ENCODE data around the gene CREB3. TPM values are rescaled to one million over a fixed set of nuclear protein-coding genes. Genes with fewer than 3 reads are reported as not detected.

CREB3 gene
- total and polyA plus RNA-seq, 2 experiments from 2014 or later = 20.3 to 32.4 TPM

- no peaks in the 10 kb centered on the region for H3K27me3 ChIP-seq (ENCODE audit: insufficient read depth)
- Mint-ChIP-seq H3K27me3 (ENCODE audit: insufficient read depth, low read depth, poor library complexity) (peaks cover 2% of the 10 kb centered on the region), H3K9me3 (no peaks in the 10 kb centered on the region; the same call in 2 of the 3 replicates), H3K4me1 (peaks cover 7% of the 10 kb centered on the region; the same call in 2 of the 3 replicates), H3K27ac (no peak overlapping the region; the same call in 1 of the 2 replicates), H3K4me3 (peak overlapping the region; percentile 23; the same call in 2 of the 3 replicates), H3K36me3 (ENCODE audit: low read depth) (peaks cover 36% of the 10 kb centered on the region)
- no peak overlapping the region for H2AFZ ChIP-seq
- peaks cover 41% of the 10 kb centered on the region for H3K4me1 ChIP-seq (ENCODE audit: insufficient read depth)
- peak overlapping the region; percentile 81 for H3K27ac ChIP-seq (ENCODE audit: low read depth)
- peaks cover 10% of the 10 kb centered on the region for H3K36me3 ChIP-seq (ENCODE audit: insufficient read depth)
- H3K79me2 ChIP-seq (replicated peaks; ENCODE audit: insufficient read depth) = peaks cover 43% of the 10 kb centered on the region
- TF ChIP-seq STAT1 (IDR thresholded peaks at IDR 0.05; ENCODE audit: unreplicated experiment) = no peak
- TF ChIP-seq CTCF (conservative IDR thresholded peaks at IDR 0.05; ENCODE audit: low read depth in 2 of 2) = peak in 1 of 2 experiments; percentile 29; a peak in 1 of 4 replicates
- TF ChIP-seq NANOG (IDR thresholded peaks at IDR 0.05; ENCODE audit: borderline replicate concordance) = no peak
- no peaks in the 10 kb centered on the region for H3F3A ChIP-seq (replicated peaks; ENCODE audit: low read depth)
- ATAC-seq (peak; percentile 6; the same call in 2 of the 3 replicates), DNase-seq (ENCODE audit: low spot score) (peak; percentile 29)
- H3K9me2 ChIP-seq (ENCODE audit: insufficient read depth) = no peaks in the 10 kb centered on the region
- H4K20me1 ChIP-seq (replicated peaks; ENCODE audit: insufficient read depth) = peaks cover 4% of the 10 kb centered on the region; the same call in 1 of the 2 replicates
- 0 out of 2 replicates have a peak overlapping the region, but pooled peaks have one; percentile 26 for H3K4me3 ChIP-seq
- H3K4me2 ChIP-seq = peak overlapping the region; percentile 53
Observed at GRCh38 chr9:35726931-35727330, 5.5 kb upstream of the CREB3 start.

- peaks cover 2% of the 10 kb centered on the region for H3K27me3 Mint-ChIP-seq (ENCODE audit: insufficient read depth, low read depth, poor library complexity)
- no peak overlapping the region for H3K4me3 Mint-ChIP-seq
- H4K20me1 ChIP-seq (replicated peaks; ENCODE audit: insufficient read depth) = peaks cover 4% of the 10 kb centered on the region; the same call in 1 of the 2 replicates
- H3K9me2 ChIP-seq (ENCODE audit: insufficient read depth) = no peaks in the 10 kb centered on the region
- peaks cover 1% of the 10 kb centered on the region; the same call in 1 of the 2 replicates for H3F3A ChIP-seq (replicated peaks; ENCODE audit: low read depth)
- H3K4me3 ChIP-seq = peak overlapping the region; percentile 26
- H3K36me3 ChIP-seq (ENCODE audit: insufficient read depth) = peaks cover 10% of the 10 kb centered on the region
- no peaks in the 10 kb centered on the region for H3K27me3 ChIP-seq (ENCODE audit: insufficient read depth)
- peaks cover 43% of the 10 kb centered on the region for H3K79me2 ChIP-seq (replicated peaks; ENCODE audit: insufficient read depth)
- ATAC-seq (no peak), DNase-seq (ENCODE audit: low spot score) (no peak)
- H3K27ac ChIP-seq (ENCODE audit: low read depth) = peak overlapping the region; percentile 81; the same call in 1 of the 2 replicates
- H3K4me1 ChIP-seq (ENCODE audit: insufficient read depth) = peaks cover 41% of the 10 kb centered on the region
- no peak overlapping the region for H3K27ac Mint-ChIP-seq
- H3K36me3 Mint-ChIP-seq (ENCODE audit: low read depth) = peaks cover 30% of the 10 kb centered on the region
- H3K4me1 Mint-ChIP-seq = peaks cover 7% of the 10 kb centered on the region; the same call in 2 of the 3 replicates
- no peaks in the 10 kb centered on the region; the same call in 2 of the 3 replicates for H3K9me3 Mint-ChIP-seq
- H3K4me2 ChIP-seq = peak overlapping the region; percentile 53
- no peak overlapping the region for H2AFZ ChIP-seq
- no peak for TF ChIP-seq ETS1 (IDR thresholded peaks at IDR 0.05)
- TF ChIP-seq CREB1 (CRISPR knock-in tag; IDR thresholded peaks at IDR 0.05; ENCODE audit: low read depth) = no peak
- TF ChIP-seq, protein P1, sequence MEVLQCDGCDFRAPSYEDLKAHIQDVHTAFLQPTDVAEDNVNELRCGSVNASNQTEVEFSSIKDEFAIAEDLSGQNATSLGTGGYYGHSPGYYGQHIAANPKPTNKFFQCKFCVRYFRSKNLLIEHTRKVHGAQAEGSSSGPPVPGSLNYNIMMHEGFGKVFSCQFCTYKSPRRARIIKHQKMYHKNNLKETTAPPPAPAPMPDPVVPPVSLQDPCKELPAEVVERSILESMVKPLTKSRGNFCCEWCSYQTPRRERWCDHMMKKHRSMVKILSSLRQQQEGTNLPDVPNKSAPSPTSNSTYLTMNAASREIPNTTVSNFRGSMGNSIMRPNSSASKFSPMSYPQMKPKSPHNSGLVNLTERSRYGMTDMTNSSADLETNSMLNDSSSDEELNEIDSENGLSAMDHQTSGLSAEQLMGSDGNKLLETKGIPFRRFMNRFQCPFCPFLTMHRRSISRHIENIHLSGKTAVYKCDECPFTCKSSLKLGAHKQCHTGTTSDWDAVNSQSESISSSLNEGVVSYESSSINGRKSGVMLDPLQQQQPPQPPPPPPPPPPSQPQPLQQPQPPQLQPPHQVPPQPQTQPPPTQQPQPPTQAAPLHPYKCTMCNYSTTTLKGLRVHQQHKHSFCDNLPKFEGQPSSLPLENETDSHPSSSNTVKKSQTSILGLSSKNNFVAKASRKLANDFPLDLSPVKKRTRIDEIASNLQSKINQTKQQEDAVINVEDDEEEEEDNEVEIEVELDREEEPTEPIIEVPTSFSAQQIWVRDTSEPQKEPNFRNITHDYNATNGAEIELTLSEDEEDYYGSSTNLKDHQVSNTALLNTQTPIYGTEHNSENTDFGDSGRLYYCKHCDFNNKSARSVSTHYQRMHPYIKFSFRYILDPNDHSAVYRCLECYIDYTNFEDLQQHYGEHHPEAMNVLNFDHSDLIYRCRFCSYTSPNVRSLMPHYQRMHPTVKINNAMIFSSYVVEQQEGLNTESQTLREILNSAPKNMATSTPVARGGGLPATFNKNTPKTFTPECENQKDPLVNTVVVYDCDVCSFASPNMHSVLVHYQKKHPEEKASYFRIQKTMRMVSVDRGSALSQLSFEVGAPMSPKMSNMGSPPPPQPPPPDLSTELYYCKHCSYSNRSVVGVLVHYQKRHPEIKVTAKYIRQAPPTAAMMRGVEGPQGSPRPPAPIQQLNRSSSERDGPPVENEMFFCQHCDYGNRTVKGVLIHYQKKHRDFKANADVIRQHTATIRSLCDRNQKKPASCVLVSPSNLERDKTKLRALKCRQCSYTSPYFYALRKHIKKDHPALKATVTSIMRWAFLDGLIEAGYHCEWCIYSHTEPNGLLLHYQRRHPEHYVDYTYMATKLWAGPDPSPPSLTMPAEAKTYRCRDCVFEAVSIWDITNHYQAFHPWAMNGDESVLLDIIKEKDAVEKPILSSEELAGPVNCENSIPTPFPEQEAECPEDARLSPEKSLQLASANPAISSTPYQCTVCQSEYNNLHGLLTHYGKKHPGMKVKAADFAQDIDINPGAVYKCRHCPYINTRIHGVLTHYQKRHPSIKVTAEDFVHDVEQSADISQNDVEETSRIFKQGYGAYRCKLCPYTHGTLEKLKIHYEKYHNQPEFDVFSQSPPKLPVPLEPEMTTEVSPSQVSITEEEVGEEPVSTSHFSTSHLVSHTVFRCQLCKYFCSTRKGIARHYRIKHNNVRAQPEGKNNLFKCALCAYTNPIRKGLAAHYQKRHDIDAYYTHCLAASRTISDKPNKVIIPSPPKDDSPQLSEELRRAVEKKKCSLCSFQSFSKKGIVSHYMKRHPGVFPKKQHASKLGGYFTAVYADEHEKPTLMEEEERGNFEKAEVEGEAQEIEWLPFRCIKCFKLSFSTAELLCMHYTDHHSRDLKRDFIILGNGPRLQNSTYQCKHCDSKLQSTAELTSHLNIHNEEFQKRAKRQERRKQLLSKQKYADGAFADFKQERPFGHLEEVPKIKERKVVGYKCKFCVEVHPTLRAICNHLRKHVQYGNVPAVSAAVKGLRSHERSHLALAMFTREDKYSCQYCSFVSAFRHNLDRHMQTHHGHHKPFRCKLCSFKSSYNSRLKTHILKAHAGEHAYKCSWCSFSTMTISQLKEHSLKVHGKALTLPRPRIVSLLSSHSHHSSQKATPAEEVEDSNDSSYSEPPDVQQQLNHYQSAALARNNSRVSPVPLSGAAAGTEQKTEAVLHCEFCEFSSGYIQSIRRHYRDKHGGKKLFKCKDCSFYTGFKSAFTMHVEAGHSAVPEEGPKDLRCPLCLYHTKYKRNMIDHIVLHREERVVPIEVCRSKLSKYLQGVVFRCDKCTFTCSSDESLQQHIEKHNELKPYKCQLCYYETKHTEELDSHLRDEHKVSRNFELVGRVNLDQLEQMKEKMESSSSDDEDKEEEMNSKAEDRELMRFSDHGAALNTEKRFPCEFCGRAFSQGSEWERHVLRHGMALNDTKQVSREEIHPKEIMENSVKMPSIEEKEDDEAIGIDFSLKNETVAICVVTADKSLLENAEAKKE (CRISPR knock-in tag; IDR thresholded peaks at IDR 0.05) = no peak; the same call in 1 of the 2 replicates
- no peak for TF ChIP-seq EZH2 (IDR thresholded peaks at IDR 0.05; ENCODE audit: low read depth, unreplicated experiment)
- TF ChIP-seq POLR2AphosphoS5 (IDR thresholded peaks at IDR 0.05; ENCODE audit: low read depth) = no peak
- no peak for TF ChIP-seq CTCF (conservative IDR thresholded peaks at IDR 0.05; ENCODE audit: low read depth in 2 of 2)
- no peak for TF ChIP-seq ZNF114 (CRISPR knock-in tag; IDR thresholded peaks at IDR 0.05)
Observed at GRCh38 chr9:35727676-35728040, 4.8 kb upstream of the CREB3 start.
